ENCODE data around the gene PIGM.

Gene PIGM

DNA sequence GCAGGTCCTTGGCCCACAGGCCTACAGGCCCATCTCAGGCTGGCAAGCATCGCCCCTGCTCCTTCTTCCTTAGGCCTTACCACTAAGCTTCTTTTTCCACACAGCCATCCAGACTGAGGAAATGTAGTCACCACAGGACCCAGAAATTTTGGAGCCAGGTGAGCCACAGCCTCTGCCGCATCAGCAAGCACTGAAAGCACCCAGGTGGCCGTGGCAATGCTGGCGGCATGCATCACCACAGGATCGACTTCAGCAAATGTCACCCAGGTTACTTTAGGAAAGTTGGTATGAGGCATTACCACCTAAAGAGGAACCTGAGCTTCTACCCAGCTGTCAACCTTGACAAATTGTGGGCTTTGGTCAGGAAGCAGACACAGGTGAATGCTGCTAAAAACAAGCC, 11.6 kb downstream of the PIGM start:
- DNase-seq = no peak

DNA sequence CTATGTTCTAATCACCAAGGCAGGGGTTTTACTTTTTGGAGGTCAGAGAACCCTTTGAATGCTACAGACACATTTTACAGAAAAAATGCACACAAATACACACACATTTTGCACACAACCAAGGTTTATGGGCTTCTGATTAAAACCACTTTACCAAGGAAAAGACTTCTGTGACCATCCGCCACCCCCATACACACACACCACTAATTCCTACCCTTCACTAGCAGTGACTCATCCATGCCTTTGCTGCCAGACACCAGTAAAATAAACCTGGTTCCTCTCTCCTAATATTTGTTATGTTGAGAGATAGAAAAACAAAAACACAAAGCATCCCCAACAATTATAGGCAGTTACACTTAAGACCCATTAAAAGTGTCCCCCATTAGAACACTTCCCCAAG, 12.9 kb downstream of the PIGM start:
- DNase-seq = no peak

DNA sequence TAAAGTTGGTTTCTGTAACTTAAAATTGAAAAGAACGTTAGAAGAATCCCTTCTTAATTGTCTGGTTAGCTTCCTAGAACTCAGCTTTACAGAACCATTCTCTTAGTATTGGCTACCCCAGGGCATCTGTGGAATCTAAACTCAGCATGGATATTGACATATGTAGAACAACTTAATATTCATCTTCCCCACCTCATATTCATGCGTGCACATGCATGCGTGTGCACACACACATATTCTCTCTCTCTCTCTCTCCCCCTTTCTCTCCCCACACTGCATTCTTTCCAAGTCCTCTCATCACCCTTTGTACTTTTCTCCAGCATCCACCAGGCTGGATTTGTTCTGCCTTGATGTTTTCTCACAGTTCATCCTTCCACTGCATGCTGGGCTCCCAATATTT, 13.4 kb downstream of the PIGM start:
- no peak for DNase-seq

DNA sequence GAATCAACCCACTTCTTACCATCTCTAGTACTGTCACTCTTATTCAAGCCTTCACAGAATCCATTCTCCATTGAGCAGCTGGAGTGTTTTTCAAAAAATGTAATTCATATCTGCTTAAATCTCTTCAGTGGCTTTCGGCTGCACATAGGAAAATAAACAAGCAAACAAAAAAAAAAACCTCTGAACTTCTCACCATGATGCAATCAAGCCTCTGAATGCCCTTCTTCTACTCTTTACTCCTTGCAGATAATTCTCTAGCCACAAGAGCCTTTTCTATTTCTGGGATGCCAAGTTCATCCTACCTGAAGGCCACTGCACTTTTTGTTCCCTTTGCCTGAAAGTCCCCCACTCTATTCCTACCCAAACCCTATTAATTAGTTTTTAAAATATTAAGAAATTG, 14.2 kb downstream of the PIGM start:
- DNase-seq = no peak

DNA sequence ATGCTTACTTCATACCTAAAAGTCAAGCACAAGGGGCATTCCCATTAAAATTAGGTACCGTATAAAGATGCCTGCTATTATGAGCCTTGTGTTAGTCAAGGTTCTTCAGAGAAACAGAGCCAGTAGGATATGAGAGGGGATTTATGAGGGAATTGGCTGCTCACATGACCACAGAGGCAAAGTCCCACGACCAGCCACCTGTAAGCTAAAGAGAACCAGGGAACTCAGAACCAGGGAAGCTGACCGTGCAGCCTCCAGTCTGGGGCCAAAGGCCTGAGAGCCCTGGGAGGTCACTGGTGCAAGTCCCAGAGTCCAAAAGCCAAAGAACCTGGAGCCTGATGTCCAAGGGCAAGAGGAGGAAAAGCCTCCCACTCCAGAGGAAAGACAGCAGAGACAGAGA, 20.0 kb downstream of the PIGM start:
- no peak for DNase-seq

DNA sequence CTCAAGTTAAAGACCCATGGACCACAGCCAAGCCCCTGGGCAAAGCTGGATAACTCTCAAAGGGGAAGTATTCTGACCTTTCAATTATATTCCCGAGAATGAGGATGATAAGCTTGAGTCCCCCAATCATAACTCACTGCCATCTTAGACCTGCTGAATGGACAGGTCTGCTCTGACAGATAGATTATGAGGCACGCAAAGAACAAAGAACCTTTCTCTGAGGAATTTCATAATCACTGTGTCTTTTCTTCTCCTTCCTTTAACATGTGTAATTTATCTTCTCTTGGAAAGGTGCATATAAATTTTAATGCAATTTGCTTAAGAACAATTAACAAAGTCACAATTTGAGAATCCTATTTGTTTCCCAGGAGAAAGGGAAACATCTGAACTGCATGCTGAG, 22.0 kb downstream of the PIGM start:
- no peak for DNase-seq

DNA sequence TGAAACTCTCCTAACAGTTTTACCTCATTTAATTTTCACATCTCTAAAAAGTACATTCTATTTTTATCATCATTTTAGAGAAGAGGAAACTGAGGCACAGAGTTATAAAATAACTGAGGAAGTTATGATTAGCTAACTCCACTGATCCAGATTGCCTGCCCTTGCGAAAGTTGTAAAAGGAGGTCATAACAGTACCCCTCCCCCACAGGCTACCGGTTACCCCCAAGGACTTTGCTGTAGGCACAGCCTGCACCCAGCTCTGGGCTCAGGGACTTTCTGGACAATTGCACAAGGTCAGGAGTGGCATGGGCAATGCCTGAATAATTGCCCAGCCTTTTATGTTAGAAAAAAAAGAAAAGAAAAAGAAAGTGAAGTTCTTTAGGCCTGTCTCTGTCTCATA, 22.7 kb downstream of the PIGM start:
- no peak for DNase-seq

DNA sequence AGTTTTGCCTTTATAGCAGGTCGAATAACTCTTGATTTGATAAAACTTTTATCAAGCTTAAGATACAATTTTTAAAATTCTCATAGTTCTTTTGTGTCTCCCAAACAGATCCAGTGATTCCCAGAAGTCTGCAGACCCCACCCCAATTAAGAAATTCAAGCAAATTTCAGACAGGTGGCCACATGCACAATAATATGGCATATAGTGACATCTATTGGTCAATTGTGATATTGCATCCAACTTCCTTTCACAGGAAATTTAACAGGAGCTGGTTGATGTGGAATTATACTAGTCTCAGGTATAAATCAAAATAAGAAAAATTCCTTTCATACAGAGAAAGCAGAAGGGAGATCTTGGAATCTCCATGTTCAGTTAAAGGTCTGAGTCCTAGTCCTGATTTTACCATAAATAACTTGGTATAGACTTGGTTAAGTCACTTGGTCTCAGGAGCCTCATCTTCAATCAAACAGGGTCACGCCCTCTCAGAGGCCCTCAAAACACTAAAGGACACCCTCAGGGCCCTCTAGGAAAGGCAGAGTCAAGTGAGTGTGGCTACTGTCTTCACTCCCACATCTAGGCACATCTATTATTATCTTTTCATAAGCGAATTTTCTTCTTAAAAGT, 24.1 kb downstream of the PIGM start:
- no peak for DNase-seq

DNA sequence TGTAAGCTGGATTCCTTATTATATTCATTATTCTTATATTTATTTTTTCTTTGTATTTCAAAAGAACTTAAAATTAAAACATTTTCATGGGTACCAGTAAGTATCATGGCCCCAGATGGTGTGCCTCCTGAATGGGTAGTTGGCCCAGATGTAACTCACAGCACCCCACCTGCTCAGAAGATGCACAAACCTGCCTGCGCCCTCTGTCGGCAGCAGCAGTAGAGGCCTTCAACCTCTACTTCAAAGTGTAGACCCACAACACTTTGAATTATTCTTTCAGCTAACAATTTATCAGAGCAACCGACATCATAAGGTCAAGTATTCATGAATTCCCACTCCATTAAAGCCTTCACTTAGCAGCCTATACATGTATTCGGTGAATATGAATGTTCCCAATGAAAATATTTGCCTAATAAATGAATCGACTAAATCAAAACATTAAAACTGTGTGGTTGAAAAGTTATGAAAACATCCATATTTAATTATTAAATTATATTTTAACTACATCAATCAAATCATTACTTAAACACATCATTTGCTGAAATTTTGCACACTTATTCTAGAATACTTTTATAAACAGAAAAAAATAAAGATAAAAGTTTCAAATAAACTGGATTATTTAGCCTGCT, 25.4 kb downstream of the PIGM start:
- DNase-seq = peak; percentile 66

DNA sequence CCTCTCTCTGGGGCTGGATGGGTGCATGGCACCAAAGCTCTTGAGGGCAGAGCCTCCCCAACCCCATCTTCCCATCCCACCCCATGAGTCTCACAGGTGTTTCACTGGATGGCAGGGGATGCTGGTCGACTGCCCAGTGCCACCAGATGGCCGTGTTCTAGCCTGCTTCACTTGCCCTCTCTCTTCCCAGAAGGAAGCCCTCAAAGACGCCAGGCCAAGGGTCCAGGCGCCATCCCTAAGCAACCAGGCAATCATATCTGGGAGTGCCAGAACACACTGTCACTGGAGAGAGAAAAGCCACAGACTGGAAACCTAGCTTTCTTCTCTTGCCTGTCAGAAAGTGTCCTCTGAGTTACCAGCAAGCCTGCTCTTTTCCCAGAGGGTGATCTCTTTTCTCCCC, 26.7 kb downstream of the PIGM start:
- no peak for DNase-seq

DNA sequence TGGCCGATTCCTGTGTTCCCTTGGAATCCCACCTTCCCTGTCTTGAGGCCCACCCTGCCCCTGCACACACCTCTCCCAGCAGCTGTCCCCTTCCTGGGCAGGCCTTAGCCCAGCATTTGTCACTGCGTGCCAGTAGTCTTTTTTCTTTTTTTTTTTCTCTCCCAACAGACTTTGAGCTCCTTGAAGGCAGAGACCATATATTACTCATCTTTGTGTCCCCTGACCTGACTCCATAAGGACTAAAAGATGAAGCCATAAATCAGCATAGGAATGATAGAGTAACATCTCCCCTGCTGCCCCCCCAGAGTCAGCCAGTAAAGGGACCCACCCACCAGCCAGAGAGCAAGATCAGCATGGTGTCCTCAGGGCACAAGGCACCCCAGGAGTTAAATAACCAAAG, 27.4 kb downstream of the PIGM start:
- no peak for DNase-seq

DNA sequence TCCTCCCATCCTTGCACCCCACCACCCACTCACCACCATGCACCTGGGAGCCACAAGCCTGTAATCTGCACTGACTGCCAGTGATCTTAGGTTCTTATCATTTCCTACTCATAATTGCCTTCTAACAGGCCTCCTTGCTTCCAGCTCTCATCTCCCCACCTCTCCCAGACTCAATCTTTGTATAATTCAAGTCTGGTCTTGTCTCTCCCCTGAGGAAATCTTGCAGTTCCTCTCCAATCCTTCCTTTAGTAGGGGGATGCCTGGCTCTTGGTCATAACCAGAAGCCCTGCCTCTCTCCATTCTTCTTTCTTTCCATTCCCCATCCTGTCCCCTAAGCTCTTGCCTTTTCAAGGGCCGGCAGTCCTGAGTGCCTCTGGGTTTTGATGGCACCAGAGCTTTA, 27.8 kb downstream of the PIGM start:
- no peak for DNase-seq

DNA sequence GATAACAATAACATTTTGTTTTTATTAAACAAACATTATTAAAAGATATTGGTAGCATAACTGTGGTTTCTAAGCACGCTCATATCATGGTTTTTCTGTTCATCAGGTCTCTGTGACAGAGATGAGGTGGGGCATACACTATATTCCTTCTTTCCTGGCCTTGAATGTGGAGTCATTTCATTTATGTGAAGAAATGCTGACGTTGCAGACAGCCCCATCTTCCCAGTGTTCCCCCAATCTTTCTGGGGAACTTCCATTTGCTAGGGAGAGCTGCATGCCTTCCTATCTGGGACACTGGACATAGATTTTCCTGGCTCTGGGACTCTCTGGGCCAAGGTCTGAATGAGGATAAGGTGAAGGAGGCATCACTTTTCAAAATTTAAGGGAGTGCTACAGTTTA, 30.4 kb downstream of the PIGM start:
- DNase-seq = no peak

DNA sequence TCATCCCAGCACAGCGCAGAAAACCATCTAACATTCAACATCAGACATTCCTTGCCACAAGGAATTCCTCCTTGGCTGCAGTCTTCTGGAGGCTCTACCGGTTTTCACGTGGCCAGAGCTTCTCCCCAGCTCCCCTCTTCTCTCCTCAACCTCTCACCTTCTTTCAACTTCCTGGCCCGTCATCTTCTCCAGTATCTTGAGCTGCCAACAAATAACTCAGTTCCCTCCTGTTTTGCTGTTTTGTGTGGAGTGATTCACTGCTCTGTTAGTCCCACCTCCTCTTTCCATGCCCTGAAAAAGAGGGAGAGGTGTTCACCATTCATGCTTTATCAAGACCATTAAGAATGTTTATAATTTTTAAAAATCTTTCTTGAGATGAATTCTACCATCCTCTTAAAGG, 32.6 kb downstream of the PIGM start:
- DNase-seq = no peak

DNA sequence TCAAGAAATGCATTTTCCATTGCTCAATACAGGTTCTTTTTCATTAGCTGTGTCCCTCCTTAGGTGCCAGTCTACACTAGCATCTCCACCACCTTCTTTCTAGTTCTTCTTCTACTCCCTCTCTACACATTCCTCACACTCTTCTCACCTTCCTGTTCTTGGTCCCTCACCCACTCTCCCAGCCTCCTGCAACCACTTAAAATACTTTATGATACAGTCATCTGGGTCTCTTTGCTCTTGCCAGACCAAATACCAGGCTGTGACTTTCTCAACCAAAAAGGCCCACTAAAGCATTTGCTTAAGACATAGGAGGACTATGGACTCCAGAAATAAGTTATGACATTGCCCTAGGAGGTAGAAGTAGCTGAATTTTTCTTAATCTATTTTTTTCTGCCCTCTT, 35.1 kb downstream of the PIGM start:
- no peak for DNase-seq

DNA sequence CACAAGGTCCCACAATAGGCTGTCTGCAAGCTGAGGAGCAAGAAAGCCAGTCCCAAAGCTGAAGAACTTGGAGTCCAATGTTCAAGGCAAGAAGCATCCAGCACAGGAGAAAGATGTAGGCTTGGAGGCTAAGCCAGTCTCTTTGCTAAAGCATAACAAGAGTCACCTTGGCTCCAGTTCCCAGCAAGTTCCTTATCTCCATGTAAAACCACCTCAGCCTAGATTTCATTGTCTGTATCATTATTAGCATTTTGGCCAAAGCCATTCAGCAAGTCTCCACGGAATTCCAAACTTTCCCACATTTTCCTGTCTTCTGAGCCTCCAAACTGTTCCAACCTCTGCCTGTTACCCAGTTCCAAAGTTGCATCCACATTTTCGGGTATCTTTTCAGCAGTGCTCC, 36.9 kb downstream of the PIGM start:
- DNase-seq = no peak

DNA sequence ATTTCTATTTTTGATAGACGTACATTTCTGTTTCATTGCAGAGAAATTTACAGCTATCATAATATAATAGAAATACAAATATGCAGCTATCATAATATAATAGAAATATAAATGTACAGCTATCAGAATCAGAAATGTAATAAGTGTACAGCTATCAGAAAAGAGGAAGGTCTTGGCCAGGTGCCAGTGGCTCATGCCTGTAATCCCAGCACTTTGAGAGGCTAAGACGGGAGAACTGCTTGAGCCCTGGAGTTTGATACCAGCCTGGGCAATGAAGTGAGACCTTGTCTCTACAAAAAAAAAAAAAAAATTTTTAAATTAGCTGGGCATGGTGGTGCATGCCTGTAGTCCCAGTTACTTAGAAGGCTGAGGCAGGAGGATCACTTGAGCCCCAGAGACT, 37.9 kb downstream of the PIGM start:
- no peak for DNase-seq

DNA sequence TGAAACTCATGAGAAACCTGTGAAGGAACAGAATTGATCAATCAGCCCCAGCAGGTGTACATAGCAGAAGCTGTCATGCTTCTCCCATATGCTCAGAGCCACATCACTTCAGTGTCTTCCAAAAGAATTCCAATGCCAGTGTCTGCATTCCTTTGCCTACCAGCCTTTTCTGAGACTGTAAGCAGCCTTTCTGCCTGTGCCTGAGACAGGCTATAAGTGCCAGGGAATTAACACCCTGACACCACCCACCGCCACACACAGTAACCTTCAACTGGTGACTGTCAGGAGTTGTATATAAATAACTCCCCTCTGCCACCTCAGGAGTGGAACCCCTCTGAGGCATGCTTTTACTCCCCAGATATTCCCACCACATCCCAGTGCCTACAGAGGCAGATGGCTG, 39.6 kb downstream of the PIGM start:
- DNase-seq = no peak

DNA sequence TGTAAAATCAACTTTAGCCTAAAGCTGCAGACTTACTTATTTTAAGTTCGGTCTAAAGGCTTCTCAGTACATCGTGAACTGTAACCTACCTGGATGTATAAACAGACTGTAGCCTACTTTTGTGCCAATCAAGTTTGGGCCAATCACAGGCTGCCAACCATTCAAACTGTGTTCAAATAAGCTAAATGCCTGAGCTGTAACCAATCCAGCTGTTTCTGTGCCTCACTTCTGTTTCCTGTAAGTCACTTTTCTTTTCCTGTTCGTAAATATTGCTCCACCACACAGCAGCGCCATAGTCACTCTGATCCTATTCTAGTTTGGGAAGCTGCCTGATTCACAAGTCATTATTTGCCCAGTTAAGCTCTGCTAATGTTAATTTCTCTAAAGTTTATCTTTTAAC, 40.3 kb downstream of the PIGM start:
- DNase-seq = no peak

DNA sequence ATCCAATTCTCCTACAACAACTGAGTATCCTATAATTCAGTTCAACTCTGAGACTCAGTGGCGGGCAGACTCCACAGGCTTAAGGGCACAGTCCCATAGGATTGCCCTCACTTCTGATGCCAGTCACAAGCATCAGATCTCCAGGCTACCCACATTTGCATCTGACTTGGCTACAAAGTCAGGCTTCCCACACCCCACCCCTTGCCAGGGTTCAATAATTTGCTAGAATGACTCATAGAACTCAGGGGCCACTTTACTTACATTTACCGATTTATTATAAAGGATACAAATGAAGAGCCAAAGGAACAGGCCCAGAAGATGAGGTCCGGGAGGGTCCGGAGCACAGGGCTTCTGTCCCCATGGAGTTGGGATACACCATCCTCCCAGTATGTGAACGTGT, 41.8 kb downstream of the PIGM start:
- no peak for DNase-seq

DNA sequence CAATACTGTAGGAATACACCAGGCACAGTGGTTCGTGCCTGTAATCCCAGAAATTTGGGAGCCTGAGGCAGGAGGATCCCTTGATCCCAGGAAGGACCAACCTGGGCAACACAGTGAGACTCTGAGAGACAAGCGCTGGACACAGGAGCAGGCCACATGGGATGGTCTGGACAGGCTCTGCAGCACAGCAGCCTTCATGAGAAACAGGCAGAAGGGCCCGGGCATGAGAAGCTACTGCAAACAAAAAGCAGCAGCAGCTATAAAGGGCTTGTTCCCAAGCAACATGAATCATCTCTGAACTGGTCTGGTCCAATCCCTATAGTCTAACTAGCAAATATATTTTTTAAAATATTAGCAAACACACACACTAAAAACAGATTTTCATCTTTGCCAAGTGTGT, 42.2 kb downstream of the PIGM start:
- no peak for DNase-seq

DNA sequence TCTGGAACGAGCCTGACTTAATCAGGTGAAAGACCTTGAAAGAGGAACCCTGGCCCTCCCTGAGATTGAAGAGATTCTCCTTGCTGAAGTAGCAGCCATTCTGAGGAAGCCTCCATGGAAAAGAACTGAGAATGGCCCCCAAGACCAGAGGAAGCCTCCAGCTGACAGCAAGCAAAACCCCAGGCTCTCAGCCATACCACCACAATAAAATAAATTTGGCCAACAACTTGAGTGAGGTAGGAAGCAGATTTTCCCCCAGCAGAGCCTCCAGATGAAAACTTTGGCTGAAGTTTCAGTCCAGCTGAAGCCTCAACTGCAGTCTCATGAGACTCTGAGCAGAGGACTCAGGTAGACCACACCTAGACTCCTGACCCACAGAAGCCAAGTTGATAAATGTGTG, 43.8 kb downstream of the PIGM start:
- no peak for DNase-seq

DNA sequence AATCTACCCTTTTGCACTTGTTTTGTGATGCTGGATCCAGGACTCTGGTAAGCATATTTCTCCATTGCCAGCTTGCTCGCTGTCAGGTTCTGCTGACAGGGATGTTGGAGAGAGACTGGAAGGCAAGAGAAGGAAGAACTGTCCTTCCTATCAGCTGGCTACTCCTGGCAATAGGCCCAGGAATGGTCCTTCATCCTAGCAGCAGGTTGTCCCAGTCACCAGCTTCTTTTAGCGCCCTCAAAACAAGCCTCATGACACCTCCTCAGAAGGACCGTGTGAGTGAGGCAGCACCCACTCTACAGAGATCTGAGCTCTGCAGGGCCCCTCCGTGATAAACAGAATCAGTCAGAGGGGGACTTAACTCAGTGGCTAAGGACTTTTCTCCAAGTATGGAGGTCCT, 44.6 kb downstream of the PIGM start:
- DNase-seq = no peak

DNA sequence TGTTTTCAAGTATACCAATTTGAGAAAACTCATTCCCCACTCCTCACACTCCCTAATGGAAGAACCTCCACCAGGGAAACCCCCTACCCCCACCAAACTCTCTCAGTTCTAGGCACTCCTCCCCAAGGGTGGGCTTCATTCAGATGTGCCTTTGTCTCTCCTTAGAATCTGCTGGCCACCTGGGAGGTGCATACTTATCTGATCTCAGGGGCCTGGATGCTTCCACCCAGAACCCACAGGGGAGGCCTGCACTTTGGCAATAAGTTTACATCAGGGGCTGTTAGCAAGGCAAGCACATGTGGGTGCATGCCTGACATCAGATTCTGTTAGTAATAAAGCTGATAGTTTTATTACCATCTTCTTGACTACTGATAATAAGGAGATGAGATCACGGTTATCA, 45.3 kb downstream of the PIGM start:
- no peak for DNase-seq

DNA sequence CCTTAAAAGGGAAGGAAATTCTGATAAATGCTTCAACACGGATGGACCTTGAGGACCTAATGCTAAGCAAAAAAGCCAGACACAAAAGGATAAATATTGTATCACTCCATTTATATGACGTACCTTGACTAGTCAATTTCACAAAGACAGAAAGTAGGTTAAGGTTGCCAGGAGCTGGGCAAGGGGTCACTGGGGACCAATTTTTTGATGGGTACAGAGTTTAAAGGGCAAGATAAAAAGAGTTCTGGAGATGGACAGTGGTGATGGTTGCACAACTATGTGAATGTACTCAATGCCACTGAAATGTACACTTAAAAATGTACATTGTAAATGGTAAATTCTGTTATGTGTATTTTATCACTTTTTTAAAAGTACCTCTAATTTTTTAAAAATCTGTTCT, 45.7 kb downstream of the PIGM start:
- DNase-seq = no peak

DNA sequence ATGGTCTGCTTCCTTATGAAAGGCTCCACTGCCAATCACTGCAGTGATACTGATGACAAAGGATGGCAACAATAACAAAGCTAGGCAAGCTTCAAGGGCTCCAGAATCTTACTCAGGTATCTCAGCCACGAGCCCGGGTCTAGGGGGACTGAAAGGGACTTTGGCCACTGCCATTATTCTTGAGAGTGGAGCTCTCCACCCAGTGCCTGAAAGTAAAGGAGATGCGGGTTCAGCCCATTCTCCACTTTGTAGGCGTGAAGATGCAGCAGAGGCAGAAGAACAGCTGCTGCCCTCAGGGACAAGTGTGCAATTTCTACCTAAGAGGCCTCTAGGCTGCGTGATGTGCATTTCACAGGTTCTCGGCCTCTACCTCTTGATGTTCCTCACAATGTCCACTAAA, 46.3 kb downstream of the PIGM start:
- DNase-seq = no peak

All from NCI-H2107 (cell line).